DND-41 (cell line): Measurements from ENCODE around the gene SGTA.
"Not testable (repeated sequence)": the region's sequence is repeated elsewhere in the genome, so short reads cannot be mapped to it uniquely, and the experiment has no call there.

Experiments
- EZH2 ChIP-seq: IDR thresholded peaks from 3 replicates; pipeline ENCODE4 v1.6.1; 2012; ENCODE audit warnings: borderline replicate concordance, low read depth, mild to moderate bottlenecking, moderate library complexity, low read length, inconsistent platforms; ENCODE audit not compliant: severe bottlenecking
- TF ChIP-seq, protein P1 (sequence below): IDR thresholded peaks from 2 replicates; pipeline ENCODE4 v1.5.1; 2012; ENCODE audit warnings: borderline replicate concordance, low read length, moderate library complexity, mild to moderate bottlenecking; ENCODE audit not compliant: poor library complexity, severe bottlenecking; ENCODE audit errors: extremely low read depth

DNA sequence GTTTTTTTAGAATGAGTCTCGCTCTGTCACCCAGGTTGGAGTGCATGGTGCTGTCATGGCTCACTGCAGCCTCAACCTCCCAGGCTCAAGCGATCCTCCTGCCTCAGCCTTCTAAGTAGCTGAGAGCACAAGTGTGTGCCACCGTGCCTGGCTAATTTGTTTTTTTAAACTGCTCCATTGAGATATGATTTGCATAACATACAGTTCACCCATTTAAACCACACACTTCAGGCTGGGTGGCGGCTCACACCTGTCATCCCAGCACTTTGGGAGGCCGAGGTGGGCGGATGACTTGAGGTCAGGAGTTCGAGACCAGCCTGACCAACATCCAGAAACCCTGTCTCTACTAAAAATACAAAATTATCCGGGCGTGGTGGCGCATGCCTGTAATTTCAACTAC is 9.6 kb upstream of the SGTA start:
- TF ChIP-seq, protein P1, sequence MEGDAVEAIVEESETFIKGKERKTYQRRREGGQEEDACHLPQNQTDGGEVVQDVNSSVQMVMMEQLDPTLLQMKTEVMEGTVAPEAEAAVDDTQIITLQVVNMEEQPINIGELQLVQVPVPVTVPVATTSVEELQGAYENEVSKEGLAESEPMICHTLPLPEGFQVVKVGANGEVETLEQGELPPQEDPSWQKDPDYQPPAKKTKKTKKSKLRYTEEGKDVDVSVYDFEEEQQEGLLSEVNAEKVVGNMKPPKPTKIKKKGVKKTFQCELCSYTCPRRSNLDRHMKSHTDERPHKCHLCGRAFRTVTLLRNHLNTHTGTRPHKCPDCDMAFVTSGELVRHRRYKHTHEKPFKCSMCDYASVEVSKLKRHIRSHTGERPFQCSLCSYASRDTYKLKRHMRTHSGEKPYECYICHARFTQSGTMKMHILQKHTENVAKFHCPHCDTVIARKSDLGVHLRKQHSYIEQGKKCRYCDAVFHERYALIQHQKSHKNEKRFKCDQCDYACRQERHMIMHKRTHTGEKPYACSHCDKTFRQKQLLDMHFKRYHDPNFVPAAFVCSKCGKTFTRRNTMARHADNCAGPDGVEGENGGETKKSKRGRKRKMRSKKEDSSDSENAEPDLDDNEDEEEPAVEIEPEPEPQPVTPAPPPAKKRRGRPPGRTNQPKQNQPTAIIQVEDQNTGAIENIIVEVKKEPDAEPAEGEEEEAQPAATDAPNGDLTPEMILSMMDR, result not testable (repeated sequence)
- TF ChIP-seq EZH2, result not testable (repeated sequence)
